Dendritic cell treated with granulocyte-macrophage colony-stimulating factor and Interleukin-4, amounts not matched to agents 40 ng/mL and 50 ng/mL, for 4 days (primary cell): Measurements from ENCODE around the gene LMO2.
A peak's percentile ranks its signal among the peaks of the same experiment; 100 is the strongest.

ENCODE experiments used
- H3K27ac Mint-ChIP-seq: one replicate; pipeline ENCODE4 v1.8.0; 2022; ENCODE audit warnings: mild to moderate bottlenecking, mixed read lengths
- H3K27me3 Mint-ChIP-seq: one replicate; pipeline ENCODE4 v1.8.0; 2022; ENCODE audit warnings: mild to moderate bottlenecking, mixed read lengths
- H3K36me3 Mint-ChIP-seq: one replicate; pipeline ENCODE4 v1.8.0; 2022; ENCODE audit warnings: low read depth, mixed read lengths
- H3K4me1 Mint-ChIP-seq: one replicate; pipeline ENCODE4 v1.8.0; 2022; ENCODE audit warnings: low read depth, mixed read lengths
- H3K4me3 Mint-ChIP-seq: one replicate; pipeline ENCODE4 v1.8.0; 2022; ENCODE audit warnings: mild to moderate bottlenecking, moderate library complexity, mixed read lengths
- H3K9me3 Mint-ChIP-seq: one replicate; pipeline ENCODE4 v1.8.0; 2022; ENCODE audit warnings: mixed read lengths
- intact Hi-C: fragments of 100-400 bp; cut with micrococcal nuclease; formaldehyde crosslinking; loops from one replicate; pipeline ENCODE4 v1.15.0; 2022

The LMO2 gene

DNA sequence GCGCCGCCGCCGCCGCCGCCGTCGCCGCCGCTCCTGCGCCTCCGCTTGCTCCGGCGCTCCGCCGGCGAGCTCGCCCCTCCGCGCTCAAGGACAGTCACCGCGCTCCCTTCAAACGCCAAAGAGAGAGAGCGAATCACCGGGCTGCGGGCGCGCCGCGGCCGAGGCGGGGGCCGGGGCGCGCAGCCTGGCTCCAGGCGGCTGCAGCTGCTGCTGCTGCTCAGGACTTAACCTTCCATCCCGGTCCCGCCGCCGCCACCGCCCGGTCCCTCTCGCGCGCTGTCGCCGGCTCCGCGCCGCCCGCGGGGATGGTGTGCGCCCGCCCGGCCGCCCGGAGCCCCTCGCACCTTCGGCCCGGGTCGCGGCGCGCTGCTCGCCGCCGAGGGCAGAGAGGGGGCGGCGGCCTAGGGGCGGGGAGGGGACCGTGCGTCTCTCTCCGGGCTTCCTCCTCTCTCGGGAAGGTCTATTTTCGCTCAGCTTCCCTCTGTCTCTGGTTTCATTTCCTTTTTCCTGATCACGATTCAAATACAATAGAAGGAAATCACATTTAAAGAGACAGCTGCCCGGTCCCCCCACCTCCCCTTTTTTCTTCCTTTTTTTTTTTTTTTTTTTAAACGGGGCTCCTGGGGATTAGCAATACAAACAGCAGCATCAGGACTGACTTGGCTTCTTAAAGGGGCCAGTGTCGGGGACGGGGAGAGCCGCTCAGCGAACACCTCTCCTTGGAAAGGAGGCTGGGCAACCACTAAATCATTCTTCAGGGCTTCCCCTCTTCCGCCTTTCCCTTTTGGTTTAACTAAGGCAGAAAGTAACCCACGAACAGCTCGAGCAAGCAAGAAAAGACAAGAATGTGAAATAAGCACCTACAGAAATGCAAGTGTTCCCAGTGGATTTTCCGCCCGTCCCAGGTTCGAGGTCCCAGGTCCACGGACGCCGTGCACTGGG is 22.1 kb downstream of the LMO2 start:
- H3K36me3 Mint-ChIP-seq: peaks cover 43% of the 10 kb centered on the region
- H3K27ac Mint-ChIP-seq: peak overlapping the region; percentile 98
- peaks cover 54% of the 10 kb centered on the region for H3K4me1 Mint-ChIP-seq
- H3K9me3 Mint-ChIP-seq: no peaks in the 10 kb centered on the region
- intact Hi-C loops: loop anchor here (2.0 to 5.0 kb wide), 3 partner anchors 23 to 61 kb away; partner anchors contain the start of gene LMO2
- peak overlapping the region; percentile 95 for H3K4me3 Mint-ChIP-seq
- no peaks in the 10 kb centered on the region for H3K27me3 Mint-ChIP-seq

DNA sequence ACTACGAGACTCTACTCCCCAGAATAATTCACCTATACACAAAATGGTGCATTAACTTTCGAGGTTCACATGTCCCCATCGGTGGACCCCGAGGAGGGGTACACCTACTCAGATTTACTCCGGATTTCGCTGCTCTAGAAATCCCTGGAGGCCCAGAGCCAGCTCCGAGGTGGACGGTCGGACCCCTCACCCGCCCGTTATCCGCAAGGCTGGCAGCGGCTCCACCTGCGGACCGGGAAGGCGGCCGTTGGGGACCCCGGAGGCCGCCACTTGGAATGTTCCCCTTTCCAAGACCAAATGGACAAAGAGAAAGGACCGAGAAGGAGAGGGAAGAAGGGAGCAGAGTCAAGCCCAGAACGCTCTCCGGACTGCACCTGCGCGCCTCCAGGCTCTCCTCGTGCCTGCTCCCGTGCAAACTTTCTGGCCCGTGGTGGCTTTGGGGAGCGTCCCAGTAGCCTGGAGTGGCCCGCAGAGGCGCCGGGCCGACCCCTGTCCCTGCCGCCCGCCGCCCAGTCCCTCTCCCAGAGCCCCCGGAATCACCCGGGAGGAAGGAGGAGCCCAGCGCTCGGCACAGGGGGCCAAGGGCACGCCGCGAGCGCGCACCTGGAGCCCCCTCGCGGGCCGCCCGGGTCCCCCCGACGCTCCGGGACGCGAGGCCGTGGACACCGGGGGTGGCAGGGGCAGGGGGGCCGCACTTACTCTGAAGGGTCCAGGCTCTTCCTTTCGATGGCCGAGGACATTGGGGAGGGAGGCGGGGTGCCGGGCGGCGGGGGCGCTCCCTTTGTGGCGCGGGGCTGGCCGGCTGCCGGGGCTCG is 23.0 kb downstream of the LMO2 start:
- Mint-ChIP-seq H3K4me1 (peaks cover 55% of the 10 kb centered on the region), H3K27ac (peak overlapping the region; percentile 98), H3K36me3 (peaks cover 52% of the 10 kb centered on the region), H3K27me3 (no peaks in the 10 kb centered on the region), H3K4me3 (peak overlapping the region; percentile 95), H3K9me3 (no peaks in the 10 kb centered on the region)
- intact Hi-C loops: loop anchor here (2.0 kb wide), 2 partner anchors 24 to 62 kb away; partner anchors contain the start of gene LMO2

DNA sequence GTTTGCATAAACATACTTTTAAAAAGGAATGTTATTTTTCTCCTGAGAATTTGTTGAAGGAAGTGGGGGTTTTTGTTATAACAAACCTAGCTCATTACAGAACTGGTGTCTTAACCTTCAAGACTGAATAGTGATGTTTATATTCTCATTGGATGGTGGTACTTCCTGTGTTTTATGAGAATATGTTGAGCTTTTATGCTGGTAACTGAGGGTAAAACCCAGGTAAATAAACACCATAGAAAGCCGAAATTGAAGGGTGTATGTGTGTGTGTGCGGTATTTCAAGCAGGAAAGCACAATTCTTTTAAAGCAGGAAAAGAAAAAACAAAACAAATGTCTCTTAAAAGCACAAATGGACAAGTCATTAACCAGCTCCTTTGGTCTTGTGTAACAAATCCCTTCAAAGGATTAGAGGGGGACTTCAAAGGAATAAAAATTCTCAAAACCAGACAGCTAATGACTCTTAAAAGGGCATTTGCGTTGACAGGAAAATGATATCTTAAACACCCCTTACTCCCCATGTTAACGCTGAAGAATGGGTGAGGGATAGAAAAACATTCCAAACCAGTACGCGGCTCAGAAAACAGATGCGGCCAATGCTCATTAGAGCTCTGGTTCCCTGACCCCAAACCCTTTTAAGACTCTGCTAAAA is 23.8 kb downstream of the LMO2 start:
- H3K4me3 Mint-ChIP-seq: peak overlapping the region; percentile 95
- peak overlapping the region; percentile 98 for H3K27ac Mint-ChIP-seq
- intact Hi-C loops: loop anchor here (2.0 kb wide), 2 partner anchors 25 to 63 kb away; partner anchors contain the start of gene LMO2
- no peaks in the 10 kb centered on the region for H3K9me3 Mint-ChIP-seq
- H3K4me1 Mint-ChIP-seq: peaks cover 59% of the 10 kb centered on the region
- no peaks in the 10 kb centered on the region for H3K27me3 Mint-ChIP-seq
- H3K36me3 Mint-ChIP-seq: peaks cover 59% of the 10 kb centered on the region

GRCh38 chr11:33867561-33867960 is 24.3 kb downstream of the LMO2 start:
- H3K27me3 Mint-ChIP-seq: no peaks in the 10 kb centered on the region
- peak overlapping the region; percentile 95 for H3K4me3 Mint-ChIP-seq
- intact Hi-C loops: no loop called here
- H3K36me3 Mint-ChIP-seq: peaks cover 65% of the 10 kb centered on the region
- peaks cover 57% of the 10 kb centered on the region for H3K4me1 Mint-ChIP-seq
- H3K9me3 Mint-ChIP-seq: no peaks in the 10 kb centered on the region
- H3K27ac Mint-ChIP-seq: peak overlapping the region; percentile 98

DNA sequence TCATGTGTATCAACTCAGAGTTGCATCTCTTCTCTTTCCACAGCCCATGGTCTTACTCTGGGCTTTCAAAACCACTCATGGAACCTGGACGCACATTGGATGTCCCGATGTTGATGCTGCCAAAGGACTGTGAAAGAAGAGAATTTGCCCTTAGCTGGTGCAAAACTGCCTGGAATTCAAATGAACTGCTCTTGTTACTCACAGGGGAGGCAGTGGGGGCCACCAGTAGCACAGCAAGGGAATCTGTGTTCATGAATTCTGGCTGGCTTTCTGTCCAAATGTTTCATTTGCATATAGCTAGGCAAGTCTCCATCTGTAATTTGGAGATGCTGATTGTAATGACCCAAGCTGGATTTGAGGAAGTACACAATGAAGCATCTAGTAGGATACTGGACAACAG is 24.9 kb downstream of the LMO2 start:
- Mint-ChIP-seq H3K4me3 (peak overlapping the region; percentile 40), H3K4me1 (peaks cover 55% of the 10 kb centered on the region), H3K27me3 (no peaks in the 10 kb centered on the region), H3K9me3 (no peaks in the 10 kb centered on the region), H3K27ac (peak overlapping the region; percentile 98), H3K36me3 (peaks cover 71% of the 10 kb centered on the region)
- intact Hi-C loops: no loop called here

DNA sequence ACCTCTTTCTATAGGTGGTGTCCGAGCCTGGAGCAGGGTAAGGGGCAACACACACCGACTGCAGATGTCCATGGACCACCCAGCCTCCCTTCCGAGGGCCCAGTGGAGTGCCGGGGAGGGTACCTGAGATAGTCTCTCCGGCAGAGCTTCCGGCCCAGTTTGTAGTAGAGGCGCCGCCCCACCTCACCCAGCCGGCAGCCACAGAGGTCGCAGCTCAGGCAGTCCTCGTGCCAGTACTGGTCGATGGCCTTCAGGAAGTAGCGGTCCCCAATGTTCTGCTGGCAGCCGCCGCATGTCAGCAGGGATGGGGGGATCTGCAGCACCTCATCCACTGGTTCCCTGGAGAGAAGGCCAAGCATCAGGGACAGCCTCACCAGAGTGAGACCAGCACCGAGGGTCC is 27.4 kb downstream of the LMO2 start:
- H3K36me3 Mint-ChIP-seq: peaks cover 85% of the 10 kb centered on the region
- H3K9me3 Mint-ChIP-seq: no peaks in the 10 kb centered on the region
- no peaks in the 10 kb centered on the region for H3K27me3 Mint-ChIP-seq
- intact Hi-C loops: no loop called here
- H3K4me1 Mint-ChIP-seq: peaks cover 62% of the 10 kb centered on the region
- no peak overlapping the region for H3K27ac Mint-ChIP-seq
- H3K4me3 Mint-ChIP-seq: no peak overlapping the region

DNA sequence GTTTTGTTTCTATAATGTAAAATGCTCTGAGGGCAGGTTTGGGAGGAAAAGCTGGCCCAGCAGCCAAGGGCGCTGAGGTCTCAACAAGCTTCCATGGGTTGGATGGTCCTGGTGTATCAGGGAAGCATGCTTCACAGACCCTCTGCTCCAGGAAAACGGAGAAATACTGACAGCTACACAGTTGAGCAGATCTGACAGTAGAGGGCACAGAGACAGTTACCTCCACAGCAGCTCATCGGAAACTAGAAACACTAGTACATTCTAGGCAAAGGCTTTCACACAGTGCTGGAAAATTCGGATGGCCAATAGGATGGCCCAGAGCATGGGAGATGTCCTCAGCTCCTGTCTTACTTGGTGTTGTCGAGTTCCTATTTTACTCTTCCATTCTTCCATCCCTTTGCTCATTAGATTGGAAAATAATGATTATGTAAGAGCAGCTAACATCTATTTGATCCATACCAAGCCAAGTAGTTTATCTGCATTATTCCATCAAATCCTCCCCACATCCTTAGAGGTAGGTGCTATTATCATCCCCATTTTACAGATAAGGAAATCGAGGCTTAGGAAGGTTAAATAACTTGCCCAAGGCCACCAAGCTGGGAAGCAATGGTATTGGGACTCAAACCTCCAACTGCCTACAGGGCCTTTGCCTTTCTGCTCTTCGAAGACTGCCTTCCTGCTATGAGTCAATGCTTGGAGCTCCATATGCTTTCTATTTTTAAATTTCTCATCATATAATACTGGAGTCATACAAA is 28.3 kb downstream of the LMO2 start:
- Mint-ChIP-seq H3K27me3 (no peaks in the 10 kb centered on the region), H3K9me3 (no peaks in the 10 kb centered on the region), H3K27ac (no peak overlapping the region), H3K4me3 (no peak overlapping the region), H3K4me1 (peaks cover 70% of the 10 kb centered on the region), H3K36me3 (peaks cover 91% of the 10 kb centered on the region)
- intact Hi-C loops: no loop called here

- no peaks in the 10 kb centered on the region for H3K9me3 Mint-ChIP-seq
- no peak overlapping the region for H3K4me3 Mint-ChIP-seq
- H3K36me3 Mint-ChIP-seq: peaks cover 97% of the 10 kb centered on the region
- intact Hi-C loops: no loop called here
- no peak overlapping the region for H3K27ac Mint-ChIP-seq
- peaks cover 65% of the 10 kb centered on the region for H3K4me1 Mint-ChIP-seq
- H3K27me3 Mint-ChIP-seq: no peaks in the 10 kb centered on the region
Observed at GRCh38 chr11:33861941-33862589, 29.8 kb downstream of the LMO2 start.

DNA sequence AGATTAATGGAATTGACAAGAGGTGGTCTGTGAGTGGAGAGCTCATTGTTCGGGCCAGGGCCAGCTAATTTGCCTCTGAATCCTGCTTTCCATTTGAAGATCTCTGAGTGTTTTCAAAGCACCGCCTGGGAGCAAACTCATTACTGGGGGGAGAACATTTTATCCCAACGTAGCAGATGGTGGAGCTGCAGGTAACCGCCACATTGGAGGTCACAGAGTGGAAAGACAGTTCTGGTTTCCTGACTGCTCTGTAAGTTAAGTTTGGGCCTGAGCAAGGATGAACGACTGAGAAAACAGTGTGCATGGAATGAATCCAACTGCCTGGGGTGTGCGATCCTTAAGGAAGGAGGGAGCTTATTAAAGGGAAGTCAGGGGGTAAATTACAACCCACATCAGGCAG is 30.5 kb downstream of the LMO2 start:
- Mint-ChIP-seq H3K27me3 (no peaks in the 10 kb centered on the region), H3K27ac (no peak overlapping the region), H3K9me3 (no peaks in the 10 kb centered on the region), H3K36me3 (peaks cover 97% of the 10 kb centered on the region), H3K4me3 (no peak overlapping the region), H3K4me1 (peaks cover 58% of the 10 kb centered on the region)
- intact Hi-C loops: no loop called here

GRCh38 chr11:33860926-33861325 is 30.9 kb downstream of the LMO2 start:
- Mint-ChIP-seq H3K27me3 (no peaks in the 10 kb centered on the region), H3K36me3 (peaks cover 97% of the 10 kb centered on the region), H3K9me3 (no peaks in the 10 kb centered on the region), H3K27ac (no peak overlapping the region), H3K4me3 (no peak overlapping the region), H3K4me1 (peaks cover 55% of the 10 kb centered on the region)
- intact Hi-C loops: no loop called here

DNA sequence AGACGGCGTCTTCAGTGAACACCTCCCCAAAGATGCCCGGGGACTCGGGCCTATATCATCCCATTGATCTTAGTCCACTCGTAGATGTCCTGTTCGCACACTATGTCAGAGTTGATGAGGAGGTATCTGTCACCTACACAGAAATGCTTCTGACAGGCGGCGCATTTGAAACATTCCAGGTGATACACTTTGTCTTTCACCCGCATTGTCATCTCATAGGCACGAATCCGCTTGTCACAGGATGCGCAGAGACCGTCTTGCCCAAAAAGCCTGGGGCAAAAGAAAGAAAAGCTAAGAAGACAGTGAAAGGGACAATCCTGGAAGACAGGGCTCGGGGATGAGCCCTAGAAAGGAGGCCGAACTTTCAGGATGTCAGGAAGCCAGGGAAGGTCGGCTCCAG is 32.6 kb downstream of the LMO2 start:
- Mint-ChIP-seq H3K4me1 (peaks cover 43% of the 10 kb centered on the region), H3K36me3 (peaks cover 100% of the 10 kb centered on the region), H3K9me3 (no peaks in the 10 kb centered on the region), H3K27ac (peak overlapping the region; percentile 12), H3K4me3 (no peak overlapping the region), H3K27me3 (no peaks in the 10 kb centered on the region)
- intact Hi-C loops: loop anchor here (5.0 kb wide), 1 partner anchor 128 kb away; no protein-coding TSS in a partner anchor

GRCh38 chr11:33857933-33858371 is 33.9 kb downstream of the LMO2 start:
- Mint-ChIP-seq H3K27ac (no peak overlapping the region), H3K27me3 (no peaks in the 10 kb centered on the region), H3K9me3 (no peaks in the 10 kb centered on the region), H3K4me1 (peaks cover 30% of the 10 kb centered on the region), H3K4me3 (no peak overlapping the region), H3K36me3 (peaks cover 100% of the 10 kb centered on the region)
- intact Hi-C loops: loop anchor here (1.0 to 5.0 kb wide), 2 partner anchors 113 to 129 kb away; no protein-coding TSS in a partner anchor
